Measurements from ENCODE around the gene STK32C. TPM values are rescaled to one million over a fixed set of nuclear protein-coding genes. Genes with fewer than 3 reads are reported as not detected.
"Not testable (repeated sequence)": the region's sequence is repeated elsewhere in the genome, so short reads cannot be mapped to it uniquely, and the experiment has no call there.

Gene STK32C
- total RNA-seq, 3 donors from 2014 or later = 14.8 to 18.0 (median 15.3) TPM

- H3K4me1 Mint-ChIP-seq (ENCODE audit: low read depth) = peaks cover under 1% of the 10 kb centered on the region
Observed at GRCh38 chr10:132223611-132224342, 84.0 kb downstream of the STK32C start.

GRCh38 chr10:132223156-132223590 lies 84.6 kb downstream of the STK32C start:
- ATAC-seq (peak; percentile 94), DNase-seq (peak; percentile 49)
- H3K4me1 Mint-ChIP-seq (ENCODE audit: low read depth) = no peaks in the 10 kb centered on the region
- no peaks in the 10 kb centered on the region for H3K27me3 Mint-ChIP-seq (ENCODE audit: low read depth)
- H3K36me3 Mint-ChIP-seq (ENCODE audit: insufficient read depth) = no peaks in the 10 kb centered on the region
- H3K9me3 Mint-ChIP-seq = peaks cover 3% of the 10 kb centered on the region
- no peak overlapping the region for H3K4me3 Mint-ChIP-seq

More at GRCh38 chr10:132223611-132224342, 84.0 kb downstream of the STK32C start:
- Mint-ChIP-seq H3K27me3 (ENCODE audit: low read depth) (no peaks in the 10 kb centered on the region), H3K4me3 (no peak overlapping the region), H3K9me3 (peaks cover under 1% of the 10 kb centered on the region), H3K36me3 (ENCODE audit: insufficient read depth) (no peaks in the 10 kb centered on the region)
- ATAC-seq (no peak), DNase-seq (no peak)

- no peaks in the 10 kb centered on the region for H3K4me1 Mint-ChIP-seq (ENCODE audit: low read depth)
- peaks cover 2% of the 10 kb centered on the region for H3K36me3 Mint-ChIP-seq (ENCODE audit: insufficient read depth)
- peaks cover 3% of the 10 kb centered on the region for H3K9me3 Mint-ChIP-seq
- H3K27me3 Mint-ChIP-seq (ENCODE audit: low read depth) = no peaks in the 10 kb centered on the region
- ATAC-seq = no peak
- no peak overlapping the region for H3K4me3 Mint-ChIP-seq
- DNase-seq = no peak
Observed at GRCh38 chr10:132222726-132223125, 85.0 kb downstream of the STK32C start.

GRCh38 chr10:132220996-132221395 lies 86.8 kb downstream of the STK32C start:
- H3K27me3 Mint-ChIP-seq (ENCODE audit: low read depth); H3K4me1 Mint-ChIP-seq (ENCODE audit: low read depth); DNase-seq; H3K4me3 Mint-ChIP-seq; ATAC-seq; H3K9me3 Mint-ChIP-seq; H3K36me3 Mint-ChIP-seq (ENCODE audit: insufficient read depth): not testable (repeated sequence)

- peaks cover 9% of the 10 kb centered on the region for H3K36me3 Mint-ChIP-seq (ENCODE audit: insufficient read depth)
- no peaks in the 10 kb centered on the region for H3K27me3 Mint-ChIP-seq (ENCODE audit: low read depth)
- H3K9me3 Mint-ChIP-seq = peaks cover 17% of the 10 kb centered on the region
- H3K4me3 Mint-ChIP-seq = no peak overlapping the region
- H3K4me1 Mint-ChIP-seq (ENCODE audit: low read depth) = no peaks in the 10 kb centered on the region
- ATAC-seq = no peak
- no peak for DNase-seq
Observed at GRCh38 chr10:132220061-132220460, 87.7 kb downstream of the STK32C start.

DNA sequence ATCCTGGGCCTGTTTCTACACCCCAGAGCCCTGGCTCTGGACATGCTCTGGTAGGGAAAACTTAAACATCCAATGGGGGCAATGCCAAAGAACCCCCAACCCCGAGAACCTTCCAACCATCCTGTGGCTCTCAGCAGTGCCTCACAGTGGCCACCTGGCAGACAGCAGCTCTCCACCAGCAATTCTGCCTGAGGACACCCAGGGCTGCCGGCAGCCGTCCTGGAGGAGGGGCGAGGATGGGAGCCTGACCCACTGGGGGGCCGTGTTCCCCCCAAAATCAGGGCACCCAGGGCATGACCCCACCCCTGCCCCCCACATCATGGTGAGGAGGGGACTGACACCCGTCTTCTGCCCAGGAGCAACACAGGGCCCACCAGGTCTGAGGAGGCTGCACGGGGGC lies 88.3 kb downstream of the STK32C start:
- Mint-ChIP-seq H3K36me3 (ENCODE audit: insufficient read depth) (peaks cover 10% of the 10 kb centered on the region), H3K27me3 (ENCODE audit: low read depth) (no peaks in the 10 kb centered on the region), H3K4me1 (ENCODE audit: low read depth) (no peaks in the 10 kb centered on the region)

GRCh38 chr10:132216441-132216840 lies 91.3 kb downstream of the STK32C start:
- H3K4me1 Mint-ChIP-seq (ENCODE audit: low read depth); DNase-seq; H3K4me3 Mint-ChIP-seq; H3K27me3 Mint-ChIP-seq (ENCODE audit: low read depth); ATAC-seq: not testable (repeated sequence)
- H3K9me3 Mint-ChIP-seq = peaks cover 39% of the 10 kb centered on the region
- H3K36me3 Mint-ChIP-seq (ENCODE audit: insufficient read depth) = peaks cover 28% of the 10 kb centered on the region

More for the DNA sequence above, 88.3 kb downstream of the STK32C start:
- Mint-ChIP-seq H3K4me3 (no peak overlapping the region), H3K9me3 (peaks cover 20% of the 10 kb centered on the region)
- no peak for ATAC-seq
- no peak for DNase-seq

DNA sequence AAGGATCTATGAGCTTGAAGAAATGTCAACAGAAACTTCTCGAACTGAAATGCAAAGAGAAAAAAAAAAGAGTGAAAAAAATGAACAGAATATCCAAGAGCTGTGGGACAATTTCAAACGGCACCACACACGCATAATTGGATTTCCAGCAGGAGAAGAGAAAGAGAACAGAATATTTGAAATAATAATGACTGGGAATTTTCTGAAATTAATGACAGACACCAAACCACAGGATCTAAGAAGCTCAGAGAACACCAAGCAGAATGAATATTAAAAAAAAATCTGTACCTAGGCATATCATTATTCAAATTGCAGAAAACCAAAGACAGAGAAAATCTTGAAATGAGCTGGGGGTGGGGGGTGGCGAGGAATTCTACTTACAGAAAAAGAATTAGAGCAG lies 93.8 kb downstream of the STK32C start:
- Mint-ChIP-seq H3K36me3 (ENCODE audit: insufficient read depth) (peaks cover 28% of the 10 kb centered on the region), H3K4me3 (no peak overlapping the region), H3K9me3 (peaks cover 39% of the 10 kb centered on the region), H3K27me3 (ENCODE audit: low read depth) (no peaks in the 10 kb centered on the region), H3K4me1 (ENCODE audit: low read depth) (no peaks in the 10 kb centered on the region)
- DNase-seq (no peak), ATAC-seq (no peak)

DNA sequence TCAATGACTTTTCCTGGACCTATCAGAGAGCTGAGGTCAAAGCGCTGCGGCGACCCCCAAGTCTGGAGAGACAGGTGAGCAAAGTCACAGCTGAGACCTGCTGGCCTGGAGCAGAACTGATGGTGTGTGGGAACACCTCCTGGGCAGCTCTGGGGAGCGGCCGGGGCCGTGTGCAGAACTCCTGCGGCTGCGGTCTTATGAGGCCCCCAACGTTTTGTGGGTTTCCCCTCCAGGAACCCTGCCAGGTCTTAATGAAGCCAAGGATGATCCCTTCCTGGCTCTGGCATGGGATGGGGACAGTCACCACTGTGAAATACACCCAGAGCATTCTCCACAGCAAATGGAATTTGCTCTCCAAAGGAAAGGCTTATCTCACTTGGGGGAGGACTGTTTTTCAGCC lies 94.9 kb downstream of the STK32C start:
- no peaks in the 10 kb centered on the region for H3K27me3 Mint-ChIP-seq (ENCODE audit: low read depth)
- H3K36me3 Mint-ChIP-seq (ENCODE audit: insufficient read depth) = peaks cover 27% of the 10 kb centered on the region
- peaks cover 35% of the 10 kb centered on the region for H3K9me3 Mint-ChIP-seq
- DNase-seq (no peak), ATAC-seq (no peak)
- no peaks in the 10 kb centered on the region for H3K4me1 Mint-ChIP-seq (ENCODE audit: low read depth)
- no peak overlapping the region for H3K4me3 Mint-ChIP-seq

GRCh38 chr10:132211246-132211645 lies 96.5 kb downstream of the STK32C start:
- no peak for ATAC-seq
- Mint-ChIP-seq H3K36me3 (ENCODE audit: insufficient read depth) (peaks cover 22% of the 10 kb centered on the region), H3K27me3 (ENCODE audit: low read depth) (no peaks in the 10 kb centered on the region), H3K4me1 (ENCODE audit: low read depth) (no peaks in the 10 kb centered on the region), H3K4me3 (no peak overlapping the region), H3K9me3 (peaks cover 29% of the 10 kb centered on the region)
- DNase-seq = no peak

- no peaks in the 10 kb centered on the region for H3K4me1 Mint-ChIP-seq (ENCODE audit: low read depth)
- peaks cover 29% of the 10 kb centered on the region for H3K9me3 Mint-ChIP-seq
- no peaks in the 10 kb centered on the region for H3K27me3 Mint-ChIP-seq (ENCODE audit: low read depth)
- peaks cover 22% of the 10 kb centered on the region for H3K36me3 Mint-ChIP-seq (ENCODE audit: insufficient read depth)
- H3K4me3 Mint-ChIP-seq = no peak overlapping the region
- no peak for ATAC-seq
- DNase-seq = no peak
Observed at GRCh38 chr10:132210766-132211165, 97.0 kb downstream of the STK32C start.

GRCh38 chr10:132209978-132210530 lies 97.7 kb downstream of the STK32C start:
- Mint-ChIP-seq H3K4me1 (ENCODE audit: low read depth) (no peaks in the 10 kb centered on the region), H3K9me3 (peaks cover 22% of the 10 kb centered on the region), H3K27me3 (ENCODE audit: low read depth) (no peaks in the 10 kb centered on the region), H3K4me3 (no peak overlapping the region), H3K36me3 (ENCODE audit: insufficient read depth) (peaks cover 18% of the 10 kb centered on the region)
- ATAC-seq = no peak
- DNase-seq = no peak

GRCh38 chr10:132209130-132209529 lies 98.6 kb downstream of the STK32C start:
- no peaks in the 10 kb centered on the region for H3K4me1 Mint-ChIP-seq (ENCODE audit: low read depth)
- DNase-seq (no peak), ATAC-seq (no peak)
- peaks cover 15% of the 10 kb centered on the region for H3K9me3 Mint-ChIP-seq
- H3K27me3 Mint-ChIP-seq (ENCODE audit: low read depth) = no peaks in the 10 kb centered on the region
- no peak overlapping the region for H3K4me3 Mint-ChIP-seq
- H3K36me3 Mint-ChIP-seq (ENCODE audit: insufficient read depth) = peaks cover 15% of the 10 kb centered on the region

DNA sequence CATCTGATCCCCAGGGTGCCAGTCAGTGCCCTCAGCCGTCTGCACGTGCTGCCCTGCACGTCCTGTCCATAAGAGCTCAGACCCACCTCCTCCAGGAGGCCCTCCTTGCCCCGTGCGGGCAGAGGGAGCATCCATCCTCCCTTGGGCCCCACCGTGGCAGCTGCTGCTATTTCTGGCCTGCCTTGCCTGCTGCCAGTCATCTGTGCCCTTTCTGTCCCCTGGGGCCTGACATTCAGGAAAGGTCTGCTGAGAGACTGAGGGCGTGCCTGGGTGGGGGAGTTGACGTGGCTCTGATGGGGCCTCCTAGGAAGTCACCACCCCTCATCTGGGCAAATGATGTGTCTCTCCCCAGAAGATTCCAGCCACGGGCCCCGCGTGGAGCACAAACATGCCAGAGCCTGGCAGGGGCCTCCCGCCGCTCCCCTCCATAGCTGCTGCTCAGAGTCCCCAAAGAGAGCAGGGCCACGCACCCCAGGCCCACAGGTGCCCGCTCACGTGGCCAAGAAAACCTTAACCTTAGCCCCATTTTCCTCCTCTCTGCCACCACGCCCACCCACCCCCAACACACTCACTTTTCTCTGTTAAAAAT lies 99.2 kb downstream of the STK32C start:
- no peak for ATAC-seq
- Mint-ChIP-seq H3K4me1 (ENCODE audit: low read depth) (no peaks in the 10 kb centered on the region), H3K27me3 (ENCODE audit: low read depth) (no peaks in the 10 kb centered on the region), H3K36me3 (ENCODE audit: insufficient read depth) (peaks cover 12% of the 10 kb centered on the region), H3K9me3 (peaks cover 11% of the 10 kb centered on the region), H3K4me3 (no peak overlapping the region)
- no peak for DNase-seq

All from activated T-cell treated with anti-CD3 and anti-CD28 coated beads, Interleukin-2, amount 50 U/mL, for 4 hours (primary cell).